HEK293 (cell line): ENCODE data around the gene FOXO6.

Experiments used
- AEBP2 ChIP-seq: fragments of 450-650 bp; formaldehyde crosslinking; IDR thresholded peaks from 2 replicates; pipeline ENCODE4 v1.5.1; 2016; ENCODE audit warnings: missing biosample characterization, missing genetic modification characterization, borderline replicate concordance
- ATF2 ChIP-seq: fragments of 450-650 bp; formaldehyde crosslinking; IDR thresholded peaks from 2 replicates; pipeline ENCODE4 v1.5.1; 2016; ENCODE audit warnings: missing biosample characterization, missing genetic modification characterization, low read depth
- BCL6B ChIP-seq: fragments of 450-650 bp; formaldehyde crosslinking; IDR thresholded peaks from 2 replicates; pipeline ENCODE4 v1.5.1; 2017; ENCODE audit warnings: missing biosample characterization, missing genetic modification characterization
- EGR2 ChIP-seq: fragments of 450-650 bp; formaldehyde crosslinking; IDR thresholded peaks from 2 replicates; pipeline ENCODE4 v1.5.1; 2016; ENCODE audit warnings: low read depth, missing biosample characterization, missing genetic modification characterization
- HOXC10 ChIP-seq: sonication (generic); formaldehyde crosslinking; IDR thresholded peaks from 2 replicates; pipeline ENCODE4 v1.8.1; 2023; ENCODE audit warnings: mild to moderate bottlenecking, missing genetic modification reagents
- SCRT2 ChIP-seq: fragments of 450-650 bp; formaldehyde crosslinking; IDR thresholded peaks from 2 replicates; pipeline ENCODE4 v1.5.1; 2016; ENCODE audit warnings: missing biosample characterization, missing genetic modification characterization
- ZBTB11 ChIP-seq: fragments of 450-650 bp; formaldehyde crosslinking; conservative IDR thresholded peaks from 2 replicates; pipeline ENCODE4 v1.5.1; 2016; ENCODE audit warnings: low read depth, missing biosample characterization, missing genetic modification characterization
- ZBTB17 ChIP-seq: fragments of 450-650 bp; formaldehyde crosslinking; IDR thresholded peaks from 2 replicates; pipeline ENCODE4 v1.5.1; 2016; ENCODE audit warnings: missing biosample characterization, missing genetic modification characterization
- ZFP37 ChIP-seq: fragments of 450-650 bp; formaldehyde crosslinking; IDR thresholded peaks from 2 replicates; pipeline ENCODE4 v1.5.1; 2016; ENCODE audit warnings: missing biosample characterization, missing genetic modification characterization
- ZNF10 ChIP-seq: fragments of 450-650 bp; formaldehyde crosslinking; IDR thresholded peaks from 2 replicates; pipeline ENCODE4 v1.5.1; 2017; ENCODE audit warnings: missing biosample characterization, missing genetic modification characterization
- ZNF132 ChIP-seq: fragments of 450-650 bp; formaldehyde crosslinking; IDR thresholded peaks from 2 replicates; pipeline ENCODE4 v1.5.1; 2017; ENCODE audit warnings: missing biosample characterization, missing genetic modification characterization, borderline replicate concordance
- ZNF140 ChIP-seq: fragments of 450-650 bp; formaldehyde crosslinking; IDR thresholded peaks from 2 replicates; pipeline ENCODE4 v1.5.1; 2016; ENCODE audit warnings: missing biosample characterization, missing genetic modification characterization
- ZNF362 ChIP-seq: fragments of 450-650 bp; formaldehyde crosslinking; IDR thresholded peaks from 2 replicates; pipeline ENCODE4 v1.5.1; 2016; ENCODE audit warnings: missing biosample characterization, missing genetic modification characterization
- ZNF548 ChIP-seq: fragments of 450-650 bp; formaldehyde crosslinking; IDR thresholded peaks from 2 replicates; pipeline ENCODE4 v1.5.1; 2016; ENCODE audit warnings: missing biosample characterization, missing genetic modification characterization
- ZNF555 ChIP-seq: fragments of 450-650 bp; formaldehyde crosslinking; conservative IDR thresholded peaks from 2 replicates; pipeline ENCODE4 v1.5.1; 2017; ENCODE audit warnings: missing biosample characterization, mild to moderate bottlenecking, missing genetic modification characterization, inconsistent platforms
- ZNF658 ChIP-seq: fragments of 450-650 bp; formaldehyde crosslinking; IDR thresholded peaks from 2 replicates; pipeline ENCODE4; 2016; ENCODE audit warnings: missing biosample characterization, missing genetic modification characterization
- TF ChIP-seq, protein P1 (sequence below): fragments of 450-650 bp; formaldehyde crosslinking; IDR thresholded peaks from 2 replicates; pipeline ENCODE4 v1.5.1; 2016; ENCODE audit warnings: missing biosample characterization, missing genetic modification characterization
- TF ChIP-seq, protein P2 (sequence below): fragments of 450-650 bp; formaldehyde crosslinking; IDR thresholded peaks from 2 replicates; pipeline ENCODE4; 2016; ENCODE audit warnings: missing biosample characterization, missing genetic modification characterization
- TF ChIP-seq, protein P3 (sequence below): fragments of 450-650 bp; formaldehyde crosslinking; IDR thresholded peaks from 2 replicates; pipeline ENCODE4 v1.5.1; 2016; ENCODE audit warnings: missing biosample characterization, missing genetic modification characterization
- TF ChIP-seq, protein P4 (sequence below): fragments of 450-650 bp; IDR thresholded peaks from 2 replicates; pipeline ENCODE4 v1.5.1; 2018; ENCODE audit warnings: missing biosample characterization, mild to moderate bottlenecking, missing genetic modification characterization
- TF ChIP-seq, protein P5 (sequence below): fragments of 450-650 bp; formaldehyde crosslinking; IDR thresholded peaks from 2 replicates; pipeline ENCODE4 v1.5.1; 2016; ENCODE audit warnings: missing biosample characterization, missing genetic modification characterization

Gene FOXO6

DNA sequence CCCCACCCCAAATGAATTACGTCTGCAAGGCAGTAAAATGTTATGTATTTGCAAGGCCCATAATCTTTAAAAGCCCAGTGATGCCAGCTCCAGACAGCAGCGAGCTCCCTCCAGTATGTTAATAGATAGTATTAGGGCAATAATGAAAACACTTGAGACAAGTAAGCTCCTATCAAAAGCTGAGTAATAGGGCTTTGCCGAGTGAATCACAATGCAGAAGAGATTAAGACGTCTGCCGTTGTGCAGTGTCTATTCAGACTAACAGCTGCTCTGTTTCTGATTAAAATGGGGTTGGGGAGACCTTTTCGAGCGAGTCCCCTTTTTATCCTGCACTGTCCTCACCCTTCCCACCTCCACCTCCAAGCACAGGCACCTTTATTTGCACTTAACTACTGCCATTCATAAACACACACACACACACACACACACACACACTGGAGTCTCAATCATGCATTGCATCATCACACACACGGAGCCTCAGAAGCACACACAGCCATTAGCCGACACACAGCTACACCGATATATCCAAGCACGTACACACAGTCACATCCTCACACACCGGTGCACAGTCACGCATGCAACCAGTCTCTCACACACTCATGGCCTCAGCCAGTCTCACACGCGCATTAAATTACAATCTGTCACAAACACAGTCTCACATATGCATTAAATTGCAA lies 46.0 kb upstream of the FOXO6 start (continued):
- TF ChIP-seq, protein P1, sequence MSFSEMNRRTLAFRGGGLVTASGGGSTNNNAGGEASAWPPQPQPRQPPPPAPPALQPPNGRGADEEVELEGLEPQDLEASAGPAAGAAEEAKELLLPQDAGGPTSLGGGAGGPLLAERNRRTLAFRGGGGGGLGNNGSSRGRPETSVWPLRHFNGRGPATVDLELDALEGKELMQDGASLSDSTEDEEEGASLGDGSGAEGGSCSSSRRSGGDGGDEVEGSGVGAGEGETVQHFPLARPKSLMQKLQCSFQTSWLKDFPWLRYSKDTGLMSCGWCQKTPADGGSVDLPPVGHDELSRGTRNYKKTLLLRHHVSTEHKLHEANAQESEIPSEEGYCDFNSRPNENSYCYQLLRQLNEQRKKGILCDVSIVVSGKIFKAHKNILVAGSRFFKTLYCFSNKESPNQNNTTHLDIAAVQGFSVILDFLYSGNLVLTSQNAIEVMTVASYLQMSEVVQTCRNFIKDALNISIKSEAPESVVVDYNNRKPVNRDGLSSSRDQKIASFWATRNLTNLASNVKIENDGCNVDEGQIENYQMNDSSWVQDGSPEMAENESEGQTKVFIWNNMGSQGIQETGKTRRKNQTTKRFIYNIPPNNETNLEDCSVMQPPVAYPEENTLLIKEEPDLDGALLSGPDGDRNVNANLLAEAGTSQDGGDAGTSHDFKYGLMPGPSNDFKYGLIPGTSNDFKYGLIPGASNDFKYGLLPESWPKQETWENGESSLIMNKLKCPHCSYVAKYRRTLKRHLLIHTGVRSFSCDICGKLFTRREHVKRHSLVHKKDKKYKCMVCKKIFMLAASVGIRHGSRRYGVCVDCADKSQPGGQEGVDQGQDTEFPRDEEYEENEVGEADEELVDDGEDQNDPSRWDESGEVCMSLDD (tag by site-specific recombination), result peak; percentile 65; the same call in 1 of the 2 replicates
- TF ChIP-seq ZNF132 (no peak), ATF2 (peak; percentile 62; the same call in 1 of the 2 replicates), ZNF10 (no peak), SCRT2 (tag by site-specific recombination) (no peak), ZFP37 (tag by site-specific recombination) (no peak), BCL6B (0 out of 2 replicates have a peak, but pooled peaks have one; percentile 19), ZNF362 (no peak), ZNF548 (tag by site-specific recombination) (no peak), EGR2 (no peak), ZNF658 (tag by site-specific recombination) (no peak), ZBTB17 (tag by site-specific recombination) (no peak), HOXC10 (CRISPR knock-in tag) (no peak), ZNF555 (tag by site-specific recombination) (no peak), AEBP2 (tag by site-specific recombination) (no peak), ZBTB11 (tag by site-specific recombination) (no peak), ZNF140 (tag by site-specific recombination) (no peak)
- TF ChIP-seq, protein P2, sequence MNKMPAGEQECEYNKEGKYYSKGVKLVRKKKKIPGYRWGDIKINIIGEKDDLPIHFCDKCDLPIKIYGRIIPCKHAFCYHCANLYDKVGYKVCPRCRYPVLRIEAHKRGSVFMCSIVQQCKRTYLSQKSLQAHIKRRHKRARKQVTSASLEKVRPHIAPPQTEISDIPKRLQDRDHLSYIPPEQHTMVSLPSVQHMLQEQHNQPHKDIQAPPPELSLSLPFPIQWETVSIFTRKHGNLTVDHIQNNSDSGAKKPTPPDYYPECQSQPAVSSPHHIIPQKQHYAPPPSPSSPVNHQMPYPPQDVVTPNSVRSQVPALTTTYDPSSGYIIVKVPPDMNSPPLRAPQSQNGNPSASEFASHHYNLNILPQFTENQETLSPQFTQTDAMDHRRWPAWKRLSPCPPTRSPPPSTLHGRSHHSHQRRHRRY, result no peak
- TF ChIP-seq, protein P3, sequence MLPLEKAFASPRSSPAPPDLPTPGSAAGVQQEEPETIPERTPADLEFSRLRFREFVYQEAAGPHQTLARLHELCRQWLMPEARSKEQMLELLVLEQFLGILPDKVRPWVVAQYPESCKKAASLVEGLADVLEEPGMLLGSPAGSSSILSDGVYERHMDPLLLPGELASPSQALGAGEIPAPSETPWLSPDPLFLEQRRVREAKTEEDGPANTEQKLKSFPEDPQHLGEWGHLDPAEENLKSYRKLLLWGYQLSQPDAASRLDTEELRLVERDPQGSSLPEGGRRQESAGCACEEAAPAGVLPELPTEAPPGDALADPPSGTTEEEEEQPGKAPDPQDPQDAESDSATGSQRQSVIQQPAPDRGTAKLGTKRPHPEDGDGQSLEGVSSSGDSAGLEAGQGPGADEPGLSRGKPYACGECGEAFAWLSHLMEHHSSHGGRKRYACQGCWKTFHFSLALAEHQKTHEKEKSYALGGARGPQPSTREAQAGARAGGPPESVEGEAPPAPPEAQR, result no peak
- TF ChIP-seq, protein P4, sequence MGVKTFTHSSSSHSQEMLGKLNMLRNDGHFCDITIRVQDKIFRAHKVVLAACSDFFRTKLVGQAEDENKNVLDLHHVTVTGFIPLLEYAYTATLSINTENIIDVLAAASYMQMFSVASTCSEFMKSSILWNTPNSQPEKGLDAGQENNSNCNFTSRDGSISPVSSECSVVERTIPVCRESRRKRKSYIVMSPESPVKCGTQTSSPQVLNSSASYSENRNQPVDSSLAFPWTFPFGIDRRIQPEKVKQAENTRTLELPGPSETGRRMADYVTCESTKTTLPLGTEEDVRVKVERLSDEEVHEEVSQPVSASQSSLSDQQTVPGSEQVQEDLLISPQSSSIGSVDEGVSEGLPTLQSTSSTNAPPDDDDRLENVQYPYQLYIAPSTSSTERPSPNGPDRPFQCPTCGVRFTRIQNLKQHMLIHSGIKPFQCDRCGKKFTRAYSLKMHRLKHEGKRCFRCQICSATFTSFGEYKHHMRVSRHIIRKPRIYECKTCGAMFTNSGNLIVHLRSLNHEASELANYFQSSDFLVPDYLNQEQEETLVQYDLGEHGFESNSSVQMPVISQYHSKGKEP, result no peak
- TF ChIP-seq, protein P5, sequence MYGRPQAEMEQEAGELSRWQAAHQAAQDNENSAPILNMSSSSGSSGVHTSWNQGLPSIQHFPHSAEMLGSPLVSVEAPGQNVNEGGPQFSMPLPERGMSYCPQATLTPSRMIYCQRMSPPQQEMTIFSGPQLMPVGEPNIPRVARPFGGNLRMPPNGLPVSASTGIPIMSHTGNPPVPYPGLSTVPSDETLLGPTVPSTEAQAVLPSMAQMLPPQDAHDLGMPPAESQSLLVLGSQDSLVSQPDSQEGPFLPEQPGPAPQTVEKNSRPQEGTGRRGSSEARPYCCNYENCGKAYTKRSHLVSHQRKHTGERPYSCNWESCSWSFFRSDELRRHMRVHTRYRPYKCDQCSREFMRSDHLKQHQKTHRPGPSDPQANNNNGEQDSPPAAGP (tag by site-specific recombination), result no peak
